ENCODE results near the gene CRELD2.
A peak's percentile ranks its signal among the peaks of the same experiment; 100 is the strongest.

CRELD2 gene

DNA sequence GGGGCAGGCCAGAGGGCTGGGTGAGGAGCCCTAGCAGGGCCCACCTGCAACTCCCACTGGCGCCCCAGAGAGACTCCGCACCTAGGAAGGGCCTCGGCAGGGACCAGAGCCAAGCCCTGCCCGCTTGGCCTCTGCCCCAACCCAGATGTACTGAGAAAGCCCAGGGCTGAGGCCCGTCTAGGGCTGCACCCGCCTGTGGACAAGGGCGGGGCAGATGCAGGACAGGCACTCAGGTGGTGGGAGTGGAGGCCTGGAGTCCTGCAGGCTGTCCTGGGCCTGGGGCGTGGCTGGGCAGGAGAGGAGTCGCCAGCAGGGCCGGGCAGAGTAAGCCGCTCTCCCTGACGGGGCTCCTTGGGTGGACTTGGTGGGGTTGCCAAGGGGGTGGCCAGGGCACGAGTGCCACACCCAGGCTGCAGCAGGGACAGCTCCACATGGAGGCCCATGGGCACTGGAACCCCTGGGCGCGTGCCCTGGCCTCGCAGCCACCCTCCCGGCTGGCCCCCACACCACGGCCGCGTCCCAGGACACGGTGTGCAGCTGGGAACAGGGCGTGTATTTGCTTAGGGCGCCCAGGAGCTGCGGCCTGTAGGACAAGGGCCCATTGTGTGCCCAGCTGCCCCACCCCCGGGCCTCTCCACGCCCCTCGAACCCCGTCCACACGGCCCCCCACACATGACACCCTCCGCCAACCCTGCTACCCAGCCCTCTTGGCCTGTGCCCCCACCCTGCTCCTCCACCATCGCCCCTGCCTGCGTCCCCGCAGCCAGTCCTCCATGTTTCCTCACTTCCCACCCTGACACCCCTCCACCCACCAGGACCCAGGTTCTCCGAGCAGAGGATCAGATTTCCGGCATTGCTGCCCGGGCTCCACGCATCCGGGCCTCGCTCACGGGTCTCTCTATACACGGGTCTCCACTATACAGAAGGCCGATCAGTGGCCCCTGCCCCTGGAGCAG is 30.8 kb downstream of the CRELD2 start (continued):
- TF ChIP-seq ZNF292 (tag by site-specific recombination; IDR thresholded peaks at IDR 0.05; ENCODE audit: borderline replicate concordance, low read depth) (no peak), ZNF184 (tag by site-specific recombination; IDR thresholded peaks at IDR 0.05) (no peak), ZSCAN5A (tag by site-specific recombination; IDR thresholded peaks at IDR 0.05) (no peak), SP2 (tag by site-specific recombination; IDR thresholded peaks at IDR 0.05) (peak; percentile 18; the same call in 1 of the 2 replicates), ZNF174 (tag by site-specific recombination; IDR thresholded peaks at IDR 0.05) (no peak), ZNF112 (tag by site-specific recombination; IDR thresholded peaks at IDR 0.05) (no peak), ZNF394 (tag by site-specific recombination; IDR thresholded peaks at IDR 0.05; ENCODE audit: borderline replicate concordance) (no peak), SP7 (tag by site-specific recombination; IDR thresholded peaks at IDR 0.05) (no peak), ZSCAN30 (tag by site-specific recombination; IDR thresholded peaks at IDR 0.05) (no peak)
- TF ChIP-seq, protein P1, sequence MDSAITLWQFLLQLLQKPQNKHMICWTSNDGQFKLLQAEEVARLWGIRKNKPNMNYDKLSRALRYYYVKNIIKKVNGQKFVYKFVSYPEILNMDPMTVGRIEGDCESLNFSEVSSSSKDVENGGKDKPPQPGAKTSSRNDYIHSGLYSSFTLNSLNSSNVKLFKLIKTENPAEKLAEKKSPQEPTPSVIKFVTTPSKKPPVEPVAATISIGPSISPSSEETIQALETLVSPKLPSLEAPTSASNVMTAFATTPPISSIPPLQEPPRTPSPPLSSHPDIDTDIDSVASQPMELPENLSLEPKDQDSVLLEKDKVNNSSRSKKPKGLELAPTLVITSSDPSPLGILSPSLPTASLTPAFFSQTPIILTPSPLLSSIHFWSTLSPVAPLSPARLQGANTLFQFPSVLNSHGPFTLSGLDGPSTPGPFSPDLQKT (IDR thresholded peaks at IDR 0.05; ENCODE audit: borderline replicate concordance, low read depth, low read length), result no peak
- TF ChIP-seq, protein P2, sequence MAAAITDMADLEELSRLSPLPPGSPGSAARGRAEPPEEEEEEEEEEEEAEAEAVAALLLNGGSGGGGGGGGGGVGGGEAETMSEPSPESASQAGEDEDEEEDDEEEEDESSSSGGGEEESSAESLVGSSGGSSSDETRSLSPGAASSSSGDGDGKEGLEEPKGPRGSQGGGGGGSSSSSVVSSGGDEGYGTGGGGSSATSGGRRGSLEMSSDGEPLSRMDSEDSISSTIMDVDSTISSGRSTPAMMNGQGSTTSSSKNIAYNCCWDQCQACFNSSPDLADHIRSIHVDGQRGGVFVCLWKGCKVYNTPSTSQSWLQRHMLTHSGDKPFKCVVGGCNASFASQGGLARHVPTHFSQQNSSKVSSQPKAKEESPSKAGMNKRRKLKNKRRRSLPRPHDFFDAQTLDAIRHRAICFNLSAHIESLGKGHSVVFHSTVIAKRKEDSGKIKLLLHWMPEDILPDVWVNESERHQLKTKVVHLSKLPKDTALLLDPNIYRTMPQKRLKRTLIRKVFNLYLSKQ (tag by site-specific recombination; IDR thresholded peaks at IDR 0.05; ENCODE audit: borderline replicate concordance), result no peak
- TF ChIP-seq, protein P3, sequence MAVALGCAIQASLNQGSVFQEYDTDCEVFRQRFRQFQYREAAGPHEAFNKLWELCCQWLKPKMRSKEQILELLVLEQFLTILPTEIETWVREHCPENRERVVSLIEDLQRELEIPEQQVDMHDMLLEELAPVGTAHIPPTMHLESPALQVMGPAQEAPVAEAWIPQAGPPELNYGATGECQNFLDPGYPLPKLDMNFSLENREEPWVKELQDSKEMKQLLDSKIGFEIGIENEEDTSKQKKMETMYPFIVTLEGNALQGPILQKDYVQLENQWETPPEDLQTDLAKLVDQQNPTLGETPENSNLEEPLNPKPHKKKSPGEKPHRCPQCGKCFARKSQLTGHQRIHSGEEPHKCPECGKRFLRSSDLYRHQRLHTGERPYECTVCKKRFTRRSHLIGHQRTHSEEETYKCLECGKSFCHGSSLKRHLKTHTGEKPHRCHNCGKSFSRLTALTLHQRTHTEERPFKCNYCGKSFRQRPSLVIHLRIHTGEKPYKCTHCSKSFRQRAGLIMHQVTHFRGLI (tag by site-specific recombination; IDR thresholded peaks at IDR 0.05), result no peak

GRCh38 chr22:49949914-49950292 is 31.5 kb downstream of the CRELD2 start:
- POLR2A ChIA-PET, result interaction anchor here (0.9 kb wide), 1 partner anchor 12 kb away, joined by 3 read pairs; no protein-coding TSS in a partner anchor
- TF ChIP-seq PRDM6 (tag by site-specific recombination; IDR thresholded peaks at IDR 0.05) (no peak), ZBTB21 (tag by site-specific recombination; IDR thresholded peaks at IDR 0.05) (no peak), ZNF350 (tag by site-specific recombination; IDR thresholded peaks at IDR 0.05) (no peak), TSHZ1 (tag by site-specific recombination; IDR thresholded peaks at IDR 0.05; ENCODE audit: borderline replicate concordance) (no peak)
- TF ChIP-seq, protein P4, sequence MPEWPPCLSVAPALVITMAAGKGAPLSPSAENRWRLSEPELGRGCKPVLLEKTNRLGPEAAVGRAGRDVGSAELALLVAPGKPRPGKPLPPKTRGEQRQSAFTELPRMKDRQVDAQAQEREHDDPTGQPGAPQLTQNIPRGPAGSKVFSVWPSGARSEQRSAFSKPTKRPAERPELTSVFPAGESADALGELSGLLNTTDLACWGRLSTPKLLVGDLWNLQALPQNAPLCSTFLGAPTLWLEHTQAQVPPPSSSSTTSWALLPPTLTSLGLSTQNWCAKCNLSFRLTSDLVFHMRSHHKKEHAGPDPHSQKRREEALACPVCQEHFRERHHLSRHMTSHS (tag by site-specific recombination; IDR thresholded peaks at IDR 0.05), result no peak
- TF ChIP-seq, protein P5, sequence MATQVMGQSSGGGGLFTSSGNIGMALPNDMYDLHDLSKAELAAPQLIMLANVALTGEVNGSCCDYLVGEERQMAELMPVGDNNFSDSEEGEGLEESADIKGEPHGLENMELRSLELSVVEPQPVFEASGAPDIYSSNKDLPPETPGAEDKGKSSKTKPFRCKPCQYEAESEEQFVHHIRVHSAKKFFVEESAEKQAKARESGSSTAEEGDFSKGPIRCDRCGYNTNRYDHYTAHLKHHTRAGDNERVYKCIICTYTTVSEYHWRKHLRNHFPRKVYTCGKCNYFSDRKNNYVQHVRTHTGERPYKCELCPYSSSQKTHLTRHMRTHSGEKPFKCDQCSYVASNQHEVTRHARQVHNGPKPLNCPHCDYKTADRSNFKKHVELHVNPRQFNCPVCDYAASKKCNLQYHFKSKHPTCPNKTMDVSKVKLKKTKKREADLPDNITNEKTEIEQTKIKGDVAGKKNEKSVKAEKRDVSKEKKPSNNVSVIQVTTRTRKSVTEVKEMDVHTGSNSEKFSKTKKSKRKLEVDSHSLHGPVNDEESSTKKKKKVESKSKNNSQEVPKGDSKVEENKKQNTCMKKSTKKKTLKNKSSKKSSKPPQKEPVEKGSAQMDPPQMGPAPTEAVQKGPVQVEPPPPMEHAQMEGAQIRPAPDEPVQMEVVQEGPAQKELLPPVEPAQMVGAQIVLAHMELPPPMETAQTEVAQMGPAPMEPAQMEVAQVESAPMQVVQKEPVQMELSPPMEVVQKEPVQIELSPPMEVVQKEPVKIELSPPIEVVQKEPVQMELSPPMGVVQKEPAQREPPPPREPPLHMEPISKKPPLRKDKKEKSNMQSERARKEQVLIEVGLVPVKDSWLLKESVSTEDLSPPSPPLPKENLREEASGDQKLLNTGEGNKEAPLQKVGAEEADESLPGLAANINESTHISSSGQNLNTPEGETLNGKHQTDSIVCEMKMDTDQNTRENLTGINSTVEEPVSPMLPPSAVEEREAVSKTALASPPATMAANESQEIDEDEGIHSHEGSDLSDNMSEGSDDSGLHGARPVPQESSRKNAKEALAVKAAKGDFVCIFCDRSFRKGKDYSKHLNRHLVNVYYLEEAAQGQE (tag by site-specific recombination; IDR thresholded peaks at IDR 0.05), result no peak

More at GRCh38 chr22:49949914-49950292, 31.5 kb downstream of the CRELD2 start:
- CTCF ChIA-PET, result interaction anchor here (0.6 kb wide), 1 partner anchor 9 kb away, joined by 3 read pairs; no protein-coding TSS in a partner anchor
- no peak overlapping the region for H3K27ac ChIP-seq (ENCODE audit: extremely low read depth, low read depth, low read length)
- H3K9me3 ChIP-seq (ENCODE audit: control insufficient read depth, insufficient read depth, low read depth, low read length), result no peaks in the 10 kb centered on the region
- H3K4me1 ChIP-seq (ENCODE audit: control insufficient read depth, insufficient read depth, low read length), result peaks cover 3% of the 10 kb centered on the region
- no peaks in the 10 kb centered on the region for H3K36me3 ChIP-seq (ENCODE audit: control insufficient read depth in 2 of 2, insufficient read depth in 1 of 2, low read length in 2 of 2)
- H3K4me3 ChIP-seq (ENCODE audit: low read depth, low read length), result no peak overlapping the region

Data from HEK293 (cell line).